KMS-11 (cell line): ENCODE data around the gene NEK2.
A peak's percentile ranks its signal among the peaks of the same experiment; 100 is the strongest.

Experiments
- H2AFZ ChIP-seq: fragments of 200-600 bp; sonication (generic); 2 replicates; pipeline ENCODE4 v1.6.1; 2016; ENCODE audit warnings: antibody characterized with exemption, mixed run types, low read depth
- H3K27ac ChIP-seq: fragments of 200-600 bp; sonication (generic); 2 replicates; pipeline ENCODE4 v1.6.1; 2016; ENCODE audit warnings: mild to moderate bottlenecking, mixed run types
- H3K27me3 ChIP-seq: fragments of 200-600 bp; sonication (generic); 2 replicates; pipeline ENCODE4 v1.6.1; 2017; ENCODE audit warnings: mild to moderate bottlenecking, low read depth, mixed run types, moderate library complexity; ENCODE audit not compliant: insufficient read depth
- H3K36me3 ChIP-seq: fragments of 200-600 bp; sonication (generic); 2 replicates; pipeline ENCODE4 v1.6.1; 2017; ENCODE audit warnings: mild to moderate bottlenecking, mixed run types; ENCODE audit not compliant: insufficient read depth
- H3K4me1 ChIP-seq: fragments of 200-600 bp; sonication (generic); 2 replicates; pipeline ENCODE4 v1.6.1; 2016; ENCODE audit warnings: mild to moderate bottlenecking, low read depth, mixed run types; ENCODE audit not compliant: poor library complexity, severe bottlenecking
- H3K4me2 ChIP-seq: fragments of 200-600 bp; sonication (generic); 2 replicates; pipeline ENCODE4 v1.7.0; 2016; ENCODE audit warnings: mild to moderate bottlenecking, mixed run types
- H3K4me3 ChIP-seq: fragments of 200-600 bp; sonication (generic); IDR thresholded peaks from 2 replicates; pipeline ENCODE4 v1.6.1; 2017; ENCODE audit warnings: low read depth, low read length, mixed read lengths; ENCODE audit not compliant: insufficient read depth
- H3K79me2 ChIP-seq: fragments of 200-600 bp; sonication (generic); 2 replicates; pipeline ENCODE4 v1.6.1; 2016; ENCODE audit warnings: low read depth, mixed run types; ENCODE audit not compliant: insufficient read depth
- H3K9ac ChIP-seq: fragments of 200-600 bp; sonication (generic); 2 replicates; pipeline ENCODE4 v1.6.1; 2016; ENCODE audit warnings: mild to moderate bottlenecking, mixed run types
- H4K20me1 ChIP-seq: fragments of 200-600 bp; sonication (generic); 2 replicates; pipeline ENCODE4 v1.6.1; 2016; ENCODE audit warnings: mild to moderate bottlenecking, mixed run types; ENCODE audit not compliant: insufficient read depth
- TF ChIP-seq, protein P1 (sequence below): fragments of 200-600 bp; sonication (generic); conservative IDR thresholded peaks from 2 replicates; pipeline ENCODE4 v1.6.1; 2017; ENCODE audit warnings: low read depth, mild to moderate bottlenecking, antibody characterized with exemption, low read length, moderate library complexity, mixed read lengths

The NEK2 gene

DNA sequence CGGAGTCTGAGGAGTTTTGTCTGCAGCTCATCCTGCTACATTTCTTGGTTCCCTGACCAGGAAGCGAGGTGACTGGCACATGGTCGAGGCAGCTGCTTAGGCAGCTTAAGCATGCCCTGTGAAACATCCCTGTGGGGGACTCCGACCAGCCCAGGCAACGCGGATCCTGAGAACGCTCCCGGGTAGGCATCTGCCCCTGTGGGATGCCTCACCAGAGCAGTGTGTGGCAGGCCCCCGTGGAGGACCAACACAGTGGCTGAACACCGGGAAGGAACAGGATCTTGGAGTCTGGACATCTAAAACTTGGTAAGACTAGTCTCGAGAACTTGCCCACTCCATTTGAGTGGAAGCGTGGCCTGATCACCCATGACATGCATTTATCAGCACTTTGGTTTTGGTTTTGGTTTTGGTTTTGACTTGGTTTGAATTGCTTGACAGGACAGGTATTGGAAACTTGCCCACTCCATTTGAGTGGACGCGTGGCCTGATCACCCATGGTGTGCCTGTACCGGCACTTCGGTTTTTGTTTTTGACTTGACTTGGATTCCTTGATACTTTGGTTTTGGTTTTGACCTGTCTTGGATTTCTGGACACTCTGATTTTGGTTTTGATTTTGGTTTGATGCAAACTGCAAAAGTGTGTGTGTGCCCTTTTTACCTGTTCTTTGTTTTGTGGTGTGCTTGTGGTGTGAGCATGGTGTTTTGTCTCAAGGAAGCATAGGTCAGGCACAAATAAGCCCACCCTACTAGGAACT, 12.2 kb upstream of the NEK2 start:
- no peak overlapping the region for H3K27ac ChIP-seq
- no peaks in the 10 kb centered on the region for H3K27me3 ChIP-seq
- H3K4me2 ChIP-seq = no peak overlapping the region
- TF ChIP-seq, protein P1, sequence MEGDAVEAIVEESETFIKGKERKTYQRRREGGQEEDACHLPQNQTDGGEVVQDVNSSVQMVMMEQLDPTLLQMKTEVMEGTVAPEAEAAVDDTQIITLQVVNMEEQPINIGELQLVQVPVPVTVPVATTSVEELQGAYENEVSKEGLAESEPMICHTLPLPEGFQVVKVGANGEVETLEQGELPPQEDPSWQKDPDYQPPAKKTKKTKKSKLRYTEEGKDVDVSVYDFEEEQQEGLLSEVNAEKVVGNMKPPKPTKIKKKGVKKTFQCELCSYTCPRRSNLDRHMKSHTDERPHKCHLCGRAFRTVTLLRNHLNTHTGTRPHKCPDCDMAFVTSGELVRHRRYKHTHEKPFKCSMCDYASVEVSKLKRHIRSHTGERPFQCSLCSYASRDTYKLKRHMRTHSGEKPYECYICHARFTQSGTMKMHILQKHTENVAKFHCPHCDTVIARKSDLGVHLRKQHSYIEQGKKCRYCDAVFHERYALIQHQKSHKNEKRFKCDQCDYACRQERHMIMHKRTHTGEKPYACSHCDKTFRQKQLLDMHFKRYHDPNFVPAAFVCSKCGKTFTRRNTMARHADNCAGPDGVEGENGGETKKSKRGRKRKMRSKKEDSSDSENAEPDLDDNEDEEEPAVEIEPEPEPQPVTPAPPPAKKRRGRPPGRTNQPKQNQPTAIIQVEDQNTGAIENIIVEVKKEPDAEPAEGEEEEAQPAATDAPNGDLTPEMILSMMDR = no peak
- no peaks in the 10 kb centered on the region for H3K79me2 ChIP-seq
- H4K20me1 ChIP-seq = no peaks in the 10 kb centered on the region
- peaks cover 7% of the 10 kb centered on the region for H3K4me1 ChIP-seq
- H3K9ac ChIP-seq = no peak overlapping the region
- H2AFZ ChIP-seq = peak overlapping the region; percentile 19; the same call in 1 of the 2 replicates
- no peak overlapping the region for H3K4me3 ChIP-seq
- no peaks in the 10 kb centered on the region for H3K36me3 ChIP-seq

DNA sequence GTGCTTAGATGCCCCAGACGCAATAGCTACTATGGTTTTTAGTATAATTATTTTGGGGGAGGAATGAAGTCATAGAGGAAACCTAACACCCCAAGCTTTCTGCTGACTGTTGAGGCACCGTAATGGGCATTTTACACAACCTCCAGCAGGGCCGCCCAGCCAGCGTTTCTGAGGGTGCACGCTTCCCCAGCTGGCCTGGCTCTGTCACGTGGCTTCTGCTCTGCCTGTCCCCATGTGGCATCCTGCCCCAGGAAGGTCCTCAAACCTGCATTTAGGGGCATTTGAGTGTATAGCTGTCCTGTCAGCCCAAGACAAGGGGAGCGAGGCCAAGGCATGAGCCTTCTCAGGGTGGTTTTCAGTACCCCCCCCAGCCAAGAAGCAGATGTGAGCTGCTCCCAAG, 10.4 kb upstream of the NEK2 start:
- Histone ChIP-seq H3K36me3 (no peaks in the 10 kb centered on the region), H3K4me2 (no peak overlapping the region), H3K27ac (no peak overlapping the region), H3K79me2 (no peaks in the 10 kb centered on the region), H3K9ac (no peak overlapping the region), H3K4me3 (no peak overlapping the region), H2AFZ (no peak overlapping the region), H3K27me3 (no peaks in the 10 kb centered on the region), H4K20me1 (no peaks in the 10 kb centered on the region), H3K4me1 (peaks cover 16% of the 10 kb centered on the region)
- TF ChIP-seq, protein P1 = no peak

DNA sequence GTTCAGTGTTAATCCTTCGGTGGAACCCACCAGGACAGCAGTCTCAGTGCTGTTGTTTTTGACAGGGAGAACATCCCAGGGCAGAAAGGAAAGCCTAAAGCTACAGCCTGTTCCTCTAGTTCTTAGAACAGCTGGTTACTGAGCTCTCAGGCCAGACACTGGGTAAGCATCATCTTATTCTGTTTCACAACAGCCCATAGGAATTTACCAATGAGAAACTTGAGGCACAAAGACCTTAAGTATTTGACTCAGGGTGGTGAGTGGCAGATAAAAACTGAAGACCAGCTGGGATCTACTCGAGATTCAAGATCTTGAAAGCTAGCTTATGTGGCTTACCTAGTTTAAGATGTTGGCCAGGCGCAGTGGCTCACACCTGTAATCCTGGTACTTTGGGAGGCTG, 9.4 kb upstream of the NEK2 start:
- Histone ChIP-seq H3K4me1 (peaks cover 21% of the 10 kb centered on the region), H3K4me2 (no peak overlapping the region), H2AFZ (no peak overlapping the region), H3K9ac (no peak overlapping the region), H4K20me1 (no peaks in the 10 kb centered on the region), H3K36me3 (no peaks in the 10 kb centered on the region), H3K4me3 (no peak overlapping the region), H3K27me3 (no peaks in the 10 kb centered on the region), H3K27ac (no peak overlapping the region), H3K79me2 (no peaks in the 10 kb centered on the region)
- TF ChIP-seq, protein P1 = no peak

DNA sequence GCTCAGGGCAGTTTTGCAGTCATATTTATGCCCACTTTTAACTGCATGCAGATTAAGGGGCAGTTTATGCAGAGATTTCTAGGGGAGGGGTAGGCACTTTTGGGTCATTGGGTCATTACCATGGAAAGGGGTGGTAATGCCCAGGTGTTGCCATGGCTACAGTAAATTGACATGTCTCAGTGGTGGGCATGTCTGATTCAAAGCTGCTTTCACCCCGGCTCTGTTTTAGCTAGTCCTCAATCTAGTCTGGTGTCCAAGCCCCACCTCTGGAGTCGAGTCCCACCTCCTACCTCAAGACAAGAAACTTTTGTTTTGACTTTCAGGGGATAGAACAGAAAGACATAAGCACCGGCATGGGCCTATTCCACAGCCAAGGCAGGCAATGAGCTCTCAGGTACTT, 8.9 kb upstream of the NEK2 start:
- Histone ChIP-seq H3K79me2 (no peaks in the 10 kb centered on the region), H3K27ac (no peak overlapping the region), H4K20me1 (no peaks in the 10 kb centered on the region), H3K4me1 (peaks cover 21% of the 10 kb centered on the region), H3K9ac (no peak overlapping the region), H3K27me3 (no peaks in the 10 kb centered on the region), H3K36me3 (no peaks in the 10 kb centered on the region), H3K4me2 (no peak overlapping the region), H2AFZ (no peak overlapping the region), H3K4me3 (no peak overlapping the region)
- TF ChIP-seq, protein P1 = no peak
